AG20443 (cell line): ENCODE data around the gene TMEM256.
A peak's percentile ranks its signal among the peaks of the same experiment; 100 is the strongest.

Experiments used
- DNase-seq: peaks from one replicate; pipeline ENCODE4 v3.0.0; 2012; ENCODE audit warnings: low spot score, mixed read lengths

The TMEM256 gene

GRCh38 chr17:7407485-7408251 is 3.8 kb upstream of the TMEM256 start, which contains the start of gene NLGN2:
NLGN2 (plus strand) TSS chr17:7407845; CDS start chr17:7408256, 411 bp downstream.
- DNase-seq = no peak

- DNase-seq = no peak
Measured at GRCh38 chr17:7407082-7407481, 3.2 kb upstream of the TMEM256 start.

- DNase-seq = no peak
Measured at GRCh38 chr17:7406235-7406825, 2.4 kb upstream of the TMEM256 start.

DNA sequence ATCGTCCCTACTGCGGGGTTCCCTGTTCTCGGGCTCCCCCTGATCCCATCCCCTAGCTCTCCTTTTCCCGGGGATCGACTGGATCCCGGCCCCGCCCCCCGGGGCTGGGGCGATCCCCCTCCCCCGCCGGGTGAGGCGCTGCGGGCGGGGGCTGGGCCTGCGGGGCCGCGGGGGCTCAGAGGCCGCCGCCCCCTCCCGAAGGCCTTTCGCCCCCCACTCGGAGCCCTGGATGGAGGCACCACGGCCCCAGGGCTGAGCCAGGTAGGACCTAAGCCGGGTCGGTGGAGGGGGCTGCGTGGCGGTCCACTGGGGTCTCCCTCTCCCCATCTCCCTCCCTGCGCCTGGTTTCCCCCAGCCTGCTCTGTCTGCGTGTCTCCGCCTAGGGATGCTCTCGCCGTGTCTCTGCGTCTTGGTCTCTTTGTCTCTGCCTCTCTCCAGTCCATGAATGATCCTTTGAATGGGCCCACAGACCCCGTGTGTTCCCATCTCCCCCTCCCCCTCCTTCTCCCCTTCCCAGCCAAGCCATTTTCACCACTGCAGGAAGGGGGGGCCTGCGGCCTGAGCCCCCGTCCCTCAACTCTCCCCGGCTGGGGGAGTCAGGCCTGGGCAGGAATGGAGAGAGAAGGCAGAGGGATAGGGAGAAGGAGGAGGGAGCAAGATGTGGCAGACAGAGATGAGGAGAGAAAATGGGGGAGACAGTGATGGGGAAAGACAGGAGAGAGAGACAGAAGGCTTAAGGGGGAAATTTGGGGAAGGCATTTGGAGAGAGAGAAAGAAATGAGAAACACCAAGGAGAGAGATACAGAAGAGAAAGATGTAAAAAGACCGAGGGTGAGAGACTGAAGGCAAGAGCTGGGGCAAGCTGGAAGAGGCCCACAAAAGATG is 1.7 kb upstream of the TMEM256 start:
- peak; percentile 47 for DNase-seq

DNA sequence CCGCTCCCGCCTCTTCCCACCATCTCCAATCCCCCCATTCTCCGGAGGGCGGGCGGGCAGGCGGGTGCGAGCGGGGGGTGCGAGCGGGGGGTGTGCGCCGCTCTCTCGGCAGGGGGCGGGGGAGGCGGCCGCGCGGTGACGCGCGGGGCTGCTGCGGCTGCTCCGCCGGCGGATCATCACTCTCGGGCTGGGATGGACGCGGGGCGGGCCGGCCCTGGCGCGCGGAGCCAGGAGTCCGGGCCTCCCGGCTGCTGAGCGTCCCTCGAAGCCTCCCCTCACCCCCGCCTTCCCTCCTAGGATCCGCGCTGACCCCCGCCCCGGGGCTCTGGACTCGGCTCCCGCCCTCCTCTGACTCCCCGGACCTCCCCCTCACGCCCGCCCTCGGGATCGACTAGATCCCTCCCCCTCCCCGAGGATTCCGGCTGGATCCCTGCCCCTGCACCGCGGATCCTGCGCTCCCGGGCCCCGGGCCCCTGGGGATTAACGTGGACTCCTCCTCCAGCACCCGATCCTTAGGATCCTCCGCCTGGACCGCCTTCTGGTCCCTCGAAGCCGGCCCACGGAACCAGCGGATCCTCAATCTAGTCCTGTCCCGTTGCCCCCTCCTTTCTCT is 946 bp upstream of the TMEM256 start:
- DNase-seq = peak; percentile 89

- peak; percentile 78 for DNase-seq
Measured at GRCh38 chr17:7403727-7403976, 245 bp downstream of the TMEM256 start.

- peak; percentile 36 for DNase-seq
Measured at GRCh38 chr17:7403043-7403726, 712 bp downstream of the TMEM256 start.

DNA sequence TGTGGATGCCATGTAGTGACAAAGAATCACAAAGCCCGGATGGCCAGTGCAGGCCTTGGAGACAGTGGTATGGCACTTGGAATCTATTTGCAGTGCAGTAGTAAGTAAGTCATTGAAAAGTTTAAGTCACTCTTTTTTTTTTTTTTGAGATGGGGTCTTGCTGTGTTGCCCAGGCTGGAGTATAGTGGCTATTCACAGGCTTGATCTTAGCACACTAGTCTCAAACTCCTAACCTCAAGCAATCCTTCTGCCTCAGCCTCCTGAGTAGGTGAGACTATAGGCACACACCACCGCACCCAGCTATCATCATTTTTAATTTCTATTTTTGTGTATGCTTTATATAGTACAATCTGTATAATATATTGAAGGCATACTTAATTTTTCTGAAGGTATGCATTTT is 5.3 kb downstream of the TMEM256 start:
- DNase-seq = no peak

GRCh38 chr17:7396147-7396546 is 7.8 kb downstream of the TMEM256 start:
- DNase-seq = no peak

- DNase-seq = peak; percentile 96
Measured at GRCh38 chr17:7394452-7395191, 9.3 kb downstream of the TMEM256 start, which contains the start of gene PLSCR3. PLSCR3 (minus strand) TSS chr17:7394525; CDS start chr17:7394110, 415 bp downstream.

- DNase-seq = peak; percentile 47
Measured at GRCh38 chr17:7393613-7394451, 10.1 kb downstream of the TMEM256 start.

- no peak for DNase-seq
Measured at GRCh38 chr17:7392696-7393612, 10.9 kb downstream of the TMEM256 start.

DNA sequence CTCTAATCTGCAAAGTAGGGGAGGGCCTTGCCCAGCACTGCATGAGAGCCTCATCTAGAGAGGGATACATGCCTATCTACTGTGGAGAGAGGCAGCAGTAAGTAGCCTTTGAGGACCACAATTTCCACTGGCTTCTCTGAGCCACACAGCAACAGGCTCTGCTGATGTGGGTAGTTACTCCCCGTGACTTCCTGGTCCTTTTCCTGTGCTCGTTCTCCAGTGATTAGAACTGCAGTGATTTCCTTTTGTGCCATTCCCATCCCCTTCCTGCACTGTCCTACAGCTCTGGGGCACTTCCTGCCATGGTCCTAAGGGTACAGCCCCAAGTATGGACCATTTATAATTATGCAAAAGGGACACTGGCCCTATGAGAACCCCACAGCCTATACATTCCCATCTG is 12.6 kb downstream of the TMEM256 start:
- DNase-seq = no peak

GRCh38 chr17:7389924-7390910 is 13.7 kb downstream of the TMEM256 start:
- DNase-seq = no peak

GRCh38 chr17:7388856-7389255 is 15.0 kb downstream of the TMEM256 start:
- no peak for DNase-seq

GRCh38 chr17:7384489-7385081 is 19.3 kb downstream of the TMEM256 start:
- DNase-seq = no peak

DNA sequence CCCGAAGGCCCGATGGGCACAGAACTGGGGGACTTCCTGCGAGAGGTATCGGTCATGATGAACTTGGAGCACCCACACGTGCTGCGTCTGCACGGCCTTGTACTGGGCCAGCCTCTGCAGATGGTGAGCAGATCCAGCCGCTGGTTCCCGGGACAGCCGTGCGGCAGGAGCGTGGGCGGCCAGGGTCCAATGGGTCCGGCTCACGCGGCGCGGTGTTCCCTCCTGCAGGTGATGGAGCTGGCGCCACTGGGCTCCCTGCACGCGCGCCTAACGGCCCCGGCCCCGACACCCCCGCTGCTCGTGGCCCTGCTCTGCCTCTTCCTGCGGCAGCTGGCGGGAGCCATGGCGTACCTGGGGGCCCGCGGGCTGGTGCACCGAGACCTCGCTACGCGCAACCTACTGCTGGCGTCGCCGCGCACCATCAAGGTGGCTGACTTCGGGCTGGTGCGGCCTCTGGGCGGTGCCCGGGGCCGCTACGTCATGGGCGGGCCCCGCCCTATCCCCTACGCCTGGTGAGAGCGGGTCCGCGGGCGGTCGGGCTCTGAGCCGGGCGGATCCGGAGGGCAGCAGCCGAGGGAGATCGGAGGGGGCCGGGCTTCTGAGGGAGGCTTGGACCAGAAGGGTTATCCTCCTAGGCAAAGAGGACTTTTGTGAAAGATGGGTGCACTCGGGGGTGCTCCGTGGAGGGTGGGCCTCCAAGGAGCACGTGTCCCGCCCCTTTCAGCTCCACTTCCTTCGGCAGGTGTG is 20.0 kb downstream of the TMEM256 start:
- DNase-seq = peak; percentile 73
